HCT116 (cell line): ENCODE data around the gene CLCN3. TPM values are rescaled to one million over a fixed set of nuclear protein-coding genes. Genes with fewer than 3 reads are reported as not detected.

Source experiments
- ATAC-seq: fragments of 200-7000 bp; cut with Tn5 transposase; 2 replicates; pipeline ENCODE4 v1.9.1; 2020; ENCODE audit warnings: mild to moderate bottlenecking, moderate library complexity
- BruUV-seq: library from RNA; stranded (reverse); fragments of 400-500 nt; replicated peaks from 2 replicates; lab custom pipeline; 2021; lab: Mats Ljungman, UMichigan
- CTCF ChIA-PET: fragments of 300-600 bp; sonication (Branson Sonifier 250); formaldehyde crosslinking; loops from one replicate; lab custom pipeline; 2021; ENCODE audit warnings: antibody characterized with exemption; lab: Charles Lee
- POLR2A ChIA-PET: fragments of 300-600, 350-600 bp; sonication (Branson Sonifier 250); formaldehyde crosslinking; loops from one replicate; lab custom pipeline; 2021; ENCODE audit warnings: antibody characterized with exemption; lab: Charles Lee
- RAD21 ChIA-PET, 2 experiments: fragments of 300-600 bp; sonication (Branson Sonifier 250); formaldehyde crosslinking; loops; one replicate each; lab custom pipeline; 2023; ENCODE audit warnings: low total read pairs in 2 of 2; ENCODE audit not compliant: uncharacterized antibody in 2 of 2, unreplicated experiment in 2 of 2, low non-redundant PET in 1 of 2; lab: Charles Lee
- DNase-seq: peaks from one replicate; pipeline ENCODE4 v3.0.0-alpha.2; 2010; ENCODE audit warnings: low read depth, low spot score
- H2AFZ ChIP-seq: fragments of 200-600 bp; shearing (Covaris generic), sonication (generic); 2 replicates; pipeline ENCODE4 v1.6.1; 2017; ENCODE audit warnings: low read depth, mixed run types, mixed read lengths, antibody characterized with exemption, low read length; ENCODE audit not compliant: poor library complexity, severe bottlenecking
- H3K27ac ChIP-seq: 2 replicates; pipeline ENCODE4 v1.5.1; 2012; ENCODE audit warnings: low read depth, low read length
- H3K27me3 ChIP-seq: fragments of 200-600 bp; sonication (generic); 2 replicates; pipeline ENCODE4 v1.6.1; 2016; ENCODE audit warnings: mixed run types, low read length, mixed read lengths; ENCODE audit not compliant: insufficient read depth
- H3K36me3 ChIP-seq, 2 experiments: fragments of 200-500 bp in 1 of 2; fragments of 200-600 bp in 1 of 2; sonication (Bioruptor generic) in 1 of 2; sonication (generic) in 1 of 2; 2 replicates each; pipeline versions ENCODE4 v1.5.1 to v1.6.1; 2014 to 2016; ENCODE audit warnings: low read length in 2 of 2, inconsistent platforms in 1 of 2, mixed read lengths in 1 of 2, mixed run types in 1 of 2; ENCODE audit not compliant: insufficient read depth in 2 of 2, control insufficient read depth in 1 of 2
- H3K4me1 ChIP-seq, 2 experiments: fragments of 200-600 bp in 1 of 2; sonication (generic) in 1 of 2; 2 replicates each; pipeline versions ENCODE4 v1.5.1 to v1.6.1; 2012 to 2017; ENCODE audit warnings: low read length in 2 of 2, inconsistent platforms in 1 of 2, mild to moderate bottlenecking in 1 of 2, mixed read lengths in 1 of 2, mixed run types in 1 of 2, moderate library complexity in 1 of 2; ENCODE audit not compliant: insufficient read depth in 2 of 2, control insufficient read depth in 1 of 2
- H3K4me2 ChIP-seq: fragments of 200-600 bp; sonication (generic); 2 replicates; pipeline ENCODE4 v1.6.1; 2017; ENCODE audit warnings: mixed run types, low read length, mixed read lengths
- H3K4me3 ChIP-seq, 2 experiments: fragments of 200-600 bp in 1 of 2; sonication (generic) in 1 of 2; replicated peaks in 1 of 2; 2 replicates each; pipeline ENCODE4 v1.5.1; 2011 to 2016; ENCODE audit warnings: low read length in 2 of 2, control low read depth in 1 of 2, low read depth in 1 of 2, mild to moderate bottlenecking in 1 of 2, mixed read lengths in 1 of 2, mixed run types in 1 of 2
- H3K79me2 ChIP-seq: fragments of 200-600 bp; sonication (generic); 2 replicates; pipeline ENCODE4 v1.6.1; 2017; ENCODE audit warnings: mild to moderate bottlenecking, mixed run types, low read length, moderate library complexity, mixed read lengths; ENCODE audit not compliant: insufficient read depth
- H3K9ac ChIP-seq: fragments of 200-600 bp; sonication (generic); 2 replicates; pipeline ENCODE4 v1.6.1; 2016; ENCODE audit warnings: low read length, mixed read lengths
- H3K9me2 ChIP-seq: fragments of 200-600 bp; sonication (generic), shearing (Covaris generic); 2 replicates; pipeline ENCODE4 v1.6.1; 2017; ENCODE audit warnings: mixed run types, mild to moderate bottlenecking, moderate library complexity; ENCODE audit not compliant: insufficient read depth
- H3K9me3 ChIP-seq, 2 experiments: fragments of 200-500 bp in 1 of 2; fragments of 200-600 bp in 1 of 2; sonication (Bioruptor generic) in 1 of 2; sonication (generic) in 1 of 2; 2 replicates each; pipeline ENCODE4 v1.6.1; 2014 to 2017; ENCODE audit warnings: low read length in 2 of 2, mixed read lengths in 2 of 2, inconsistent platforms in 1 of 2, low read depth in 1 of 2, mild to moderate bottlenecking in 1 of 2, mixed run types in 1 of 2, moderate library complexity in 1 of 2; ENCODE audit not compliant: control insufficient read depth in 1 of 2, insufficient read depth in 1 of 2
- H4K20me1 ChIP-seq: fragments of 200-600 bp; sonication (generic), shearing (Covaris generic); 2 replicates; pipeline ENCODE4 v1.6.1; 2017; ENCODE audit warnings: mixed run types, mild to moderate bottlenecking, moderate library complexity; ENCODE audit not compliant: insufficient read depth
- CBX3 ChIP-seq: IDR thresholded peaks from 2 replicates; pipeline ENCODE4 v1.6.1; 2012; ENCODE audit warnings: low read depth
- CEBPB ChIP-seq: IDR thresholded peaks from 2 replicates; pipeline ENCODE4 v1.6.1; 2012; ENCODE audit warnings: low read depth
- EZH2 ChIP-seq: fragments of 200-600 bp; sonication (generic); IDR thresholded peaks from 2 replicates; pipeline ENCODE4 v1.6.1; 2017; ENCODE audit warnings: antibody characterized with exemption, mixed run types
- EZH2phosphoT487 ChIP-seq: fragments of 200-600 bp; IDR thresholded peaks from 2 replicates; pipeline ENCODE4 v1.6.1; 2018; ENCODE audit warnings: antibody characterized with exemption, borderline replicate concordance
- FOSL1 ChIP-seq: IDR thresholded peaks from 2 replicates; pipeline ENCODE4 v1.6.1; 2012; ENCODE audit warnings: low read depth
- JUND ChIP-seq: IDR thresholded peaks from 2 replicates; pipeline ENCODE4 v1.6.1; 2012
- POLR2A ChIP-seq: IDR thresholded peaks from 2 replicates; pipeline ENCODE4 v1.7.0; 2011; ENCODE audit warnings: borderline replicate concordance; ENCODE audit not compliant: insufficient read depth, insufficient read length; ENCODE audit errors: extremely low read depth
- POLR2AphosphoS5 ChIP-seq: IDR thresholded peaks from 2 replicates; pipeline ENCODE4 v1.6.1; 2011; ENCODE audit warnings: mild to moderate bottlenecking, low read depth, low read length, moderate library complexity
- RAD21 ChIP-seq: IDR thresholded peaks from 2 replicates; pipeline ENCODE4 v1.6.1; 2012; ENCODE audit warnings: low read depth, mild to moderate bottlenecking
- SIN3A ChIP-seq: IDR thresholded peaks from 2 replicates; pipeline ENCODE4 v1.6.1; 2012; ENCODE audit warnings: low read depth
- SP1 ChIP-seq: IDR thresholded peaks from 2 replicates; pipeline ENCODE4 v1.6.1; 2012; ENCODE audit warnings: low read depth
- SRF ChIP-seq: IDR thresholded peaks from 2 replicates; pipeline ENCODE4 v1.6.1; 2012; ENCODE audit warnings: low read depth
- YY1 ChIP-seq: IDR thresholded peaks from 2 replicates; pipeline ENCODE4 v1.6.1; 2011; ENCODE audit warnings: low read length, low read depth, moderate library complexity, mild to moderate bottlenecking; ENCODE audit not compliant: insufficient replicate concordance; ENCODE audit errors: extremely low read depth
- ZFX ChIP-seq: fragments of 450-650 bp; IDR thresholded peaks from 2 replicates; pipeline ENCODE4 v1.6.1; 2017
- ZNF274 ChIP-seq: fragments of 200-500 bp; sonication (Bioruptor generic); IDR thresholded peaks from 2 replicates; pipeline ENCODE4 v1.6.1; 2014; ENCODE audit warnings: mild to moderate bottlenecking, low read depth, low read length, inconsistent platforms
- intact Hi-C: fragments of 100-400 bp; cut with micrococcal nuclease; formaldehyde crosslinking; loops from 2 replicates; pipeline ENCODE4 v1.10.0; 2022
- total RNA-seq: library from RNA; stranded (reverse); gene quantifications from one replicate; pipeline ENCODE4 v1.2.1, GENCODE V29; 2021; ENCODE audit not compliant: unreplicated experiment
- TF ChIP-seq, protein P1 (sequence below): IDR thresholded peaks from 2 replicates; pipeline ENCODE4 v1.6.1; 2012
- TF ChIP-seq, protein P2 (sequence below): IDR thresholded peaks from 2 replicates; pipeline ENCODE4 v1.6.1; 2012
- TF ChIP-seq, protein P3 (sequence below), 3 experiments: fragments of 200-600 bp in 1 of 3; sonication (generic) in 1 of 3; IDR thresholded peaks in 2 of 3; conservative IDR thresholded peaks in 1 of 3; 2 replicates each; pipeline ENCODE4 v1.5.1; 2012 to 2017; ENCODE audit warnings: low read depth in 2 of 3, low read length in 2 of 3, antibody characterized with exemption in 1 of 3, borderline replicate concordance in 1 of 3, control low read depth in 1 of 3, mild to moderate bottlenecking in 1 of 3, mixed read lengths in 1 of 3, mixed run types in 1 of 3, moderate library complexity in 1 of 3; ENCODE audit not compliant: insufficient read depth in 1 of 3

The CLCN3 gene
- total RNA-seq, 1 experiment from 2014 or later, result 60.4 TPM

DNA sequence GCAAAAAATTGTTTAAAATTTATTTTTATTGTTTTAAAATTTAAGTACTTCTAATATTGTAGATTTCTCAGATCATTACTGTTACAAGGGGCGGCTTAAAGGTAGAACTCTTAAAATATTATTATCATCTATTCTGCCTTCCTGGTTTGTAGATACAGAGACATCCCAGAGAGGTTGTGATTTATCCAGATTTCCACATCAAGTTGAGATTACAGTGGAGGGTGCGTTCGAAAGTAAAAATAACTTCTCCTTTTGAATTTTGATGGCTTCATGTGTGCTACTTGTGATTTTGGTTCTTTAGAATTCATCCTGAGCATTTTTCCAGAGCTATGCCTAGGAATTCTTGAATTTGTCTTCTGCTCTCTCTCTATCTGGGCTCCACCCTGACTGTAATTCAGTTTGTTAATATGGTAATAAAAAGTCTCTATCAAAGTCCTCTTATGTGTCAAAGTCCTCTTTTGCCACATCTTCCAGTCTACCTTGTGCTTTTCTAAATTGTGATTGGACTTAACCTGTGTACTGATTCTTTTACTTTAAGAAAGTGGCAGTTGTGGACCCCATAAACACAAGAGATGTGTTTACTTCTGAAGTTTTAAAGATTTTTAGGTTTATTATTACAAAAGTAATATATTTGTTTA is 37.2 kb downstream of the CLCN3 start:
- Histone ChIP-seq H3K27ac (no peak overlapping the region), H2AFZ (no peak overlapping the region), H3K9ac (no peak overlapping the region), H3K4me1 (peaks cover 24 to 35% of the 10 kb centered on the region in 2 experiments), H3K4me3 (no peak overlapping the region), H3K79me2 (peaks cover 86% of the 10 kb centered on the region), H4K20me1 (no peaks in the 10 kb centered on the region), H3K36me3 (no peaks in the 10 kb centered on the region)
- no TSS peak for BruUV-seq
- intact Hi-C loops, result no loop called here
- ATAC-seq (no peak), DNase-seq (no peak)
- TF ChIP-seq, protein P1, sequence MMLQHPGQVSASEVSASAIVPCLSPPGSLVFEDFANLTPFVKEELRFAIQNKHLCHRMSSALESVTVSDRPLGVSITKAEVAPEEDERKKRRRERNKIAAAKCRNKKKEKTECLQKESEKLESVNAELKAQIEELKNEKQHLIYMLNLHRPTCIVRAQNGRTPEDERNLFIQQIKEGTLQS, result no peak
- TF ChIP-seq, protein P2, sequence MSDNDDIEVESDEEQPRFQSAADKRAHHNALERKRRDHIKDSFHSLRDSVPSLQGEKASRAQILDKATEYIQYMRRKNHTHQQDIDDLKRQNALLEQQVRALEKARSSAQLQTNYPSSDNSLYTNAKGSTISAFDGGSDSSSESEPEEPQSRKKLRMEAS, result no peak
- no peak for TF ChIP-seq POLR2AphosphoS5
- TF ChIP-seq SIN3A, result no peak
- no peak for TF ChIP-seq SP1
- no peak for TF ChIP-seq EZH2phosphoT487
- no peak for TF ChIP-seq FOSL1
- TF ChIP-seq EZH2, result no peak
- no peak for TF ChIP-seq ZNF274
- TF ChIP-seq CEBPB, result no peak
- no peak for TF ChIP-seq YY1
- no peak for TF ChIP-seq POLR2A
- TF ChIP-seq JUND, result no peak
- TF ChIP-seq ZFX, result no peak
- no peak for TF ChIP-seq CBX3
- no peak for TF ChIP-seq SRF
- TF ChIP-seq RAD21, result no peak
- TF ChIP-seq, protein P3, sequence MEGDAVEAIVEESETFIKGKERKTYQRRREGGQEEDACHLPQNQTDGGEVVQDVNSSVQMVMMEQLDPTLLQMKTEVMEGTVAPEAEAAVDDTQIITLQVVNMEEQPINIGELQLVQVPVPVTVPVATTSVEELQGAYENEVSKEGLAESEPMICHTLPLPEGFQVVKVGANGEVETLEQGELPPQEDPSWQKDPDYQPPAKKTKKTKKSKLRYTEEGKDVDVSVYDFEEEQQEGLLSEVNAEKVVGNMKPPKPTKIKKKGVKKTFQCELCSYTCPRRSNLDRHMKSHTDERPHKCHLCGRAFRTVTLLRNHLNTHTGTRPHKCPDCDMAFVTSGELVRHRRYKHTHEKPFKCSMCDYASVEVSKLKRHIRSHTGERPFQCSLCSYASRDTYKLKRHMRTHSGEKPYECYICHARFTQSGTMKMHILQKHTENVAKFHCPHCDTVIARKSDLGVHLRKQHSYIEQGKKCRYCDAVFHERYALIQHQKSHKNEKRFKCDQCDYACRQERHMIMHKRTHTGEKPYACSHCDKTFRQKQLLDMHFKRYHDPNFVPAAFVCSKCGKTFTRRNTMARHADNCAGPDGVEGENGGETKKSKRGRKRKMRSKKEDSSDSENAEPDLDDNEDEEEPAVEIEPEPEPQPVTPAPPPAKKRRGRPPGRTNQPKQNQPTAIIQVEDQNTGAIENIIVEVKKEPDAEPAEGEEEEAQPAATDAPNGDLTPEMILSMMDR (IDR thresholded peaks at IDR 0.05 in 2 of 3, conservative IDR thresholded peaks at IDR 0.05 in 1 of 3; ENCODE audit: borderline replicate concordance in 1 of 3, insufficient read depth in 1 of 3, low read depth in 2 of 3, low read length in 2 of 3), result no peak
- TF ChIP-seq, all 23 proteins: peak for 0
- POLR2A ChIA-PET, result no interaction called here
- Histone ChIP-seq H3K9me2 (no peaks in the 10 kb centered on the region), H3K9me3 (no peaks in the 10 kb centered on the region), H3K4me2 (peak overlapping the region; percentile 25; the same call in 1 of the 2 replicates), H3K27me3 (no peaks in the 10 kb centered on the region)
- RAD21 ChIA-PET, result no interaction called here
- CTCF ChIA-PET, result no interaction called here
